ENCODE data around the gene HBA1.
"Not testable (repeated sequence)": the region's sequence is repeated elsewhere in the genome, so short reads cannot be mapped to it uniquely, and the experiment has no call there.

HBA1 gene

GRCh38 chr16:160242-160641 lies 16.2 kb upstream of the HBA1 start:
- not testable (repeated sequence) for DNase-seq (ENCODE audit: low spot score)

- no peak for DNase-seq (ENCODE audit: low spot score)
Observed at GRCh38 chr16:160691-161190, 15.7 kb upstream of the HBA1 start.

- DNase-seq (ENCODE audit: low spot score) = no peak
Observed at GRCh38 chr16:162271-162991, 14.0 kb upstream of the HBA1 start.

DNA sequence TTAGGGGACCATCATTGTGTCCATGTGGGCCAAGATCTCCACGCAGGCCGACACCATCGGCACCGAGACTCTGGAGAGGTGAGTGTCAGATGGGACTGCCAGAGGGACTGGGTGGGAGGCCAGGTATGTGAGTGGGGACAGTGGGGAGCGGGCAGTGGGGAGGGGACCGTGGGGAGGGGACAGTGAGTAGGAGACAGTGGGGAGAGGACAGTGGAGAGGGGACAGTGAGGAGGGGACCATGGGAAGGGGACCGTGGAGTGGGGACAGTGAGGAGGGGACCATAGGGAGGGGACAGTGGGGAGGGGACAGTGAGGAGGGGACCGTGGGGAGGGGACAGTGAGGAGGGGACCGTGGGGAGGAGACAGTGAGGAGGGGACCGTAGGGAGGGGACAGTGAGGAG lies 13.3 kb upstream of the HBA1 start:
- DNase-seq (ENCODE audit: low spot score) = not testable (repeated sequence)

GRCh38 chr16:163696-164095 lies 12.8 kb upstream of the HBA1 start:
- DNase-seq (ENCODE audit: low spot score) = not testable (repeated sequence)

DNA sequence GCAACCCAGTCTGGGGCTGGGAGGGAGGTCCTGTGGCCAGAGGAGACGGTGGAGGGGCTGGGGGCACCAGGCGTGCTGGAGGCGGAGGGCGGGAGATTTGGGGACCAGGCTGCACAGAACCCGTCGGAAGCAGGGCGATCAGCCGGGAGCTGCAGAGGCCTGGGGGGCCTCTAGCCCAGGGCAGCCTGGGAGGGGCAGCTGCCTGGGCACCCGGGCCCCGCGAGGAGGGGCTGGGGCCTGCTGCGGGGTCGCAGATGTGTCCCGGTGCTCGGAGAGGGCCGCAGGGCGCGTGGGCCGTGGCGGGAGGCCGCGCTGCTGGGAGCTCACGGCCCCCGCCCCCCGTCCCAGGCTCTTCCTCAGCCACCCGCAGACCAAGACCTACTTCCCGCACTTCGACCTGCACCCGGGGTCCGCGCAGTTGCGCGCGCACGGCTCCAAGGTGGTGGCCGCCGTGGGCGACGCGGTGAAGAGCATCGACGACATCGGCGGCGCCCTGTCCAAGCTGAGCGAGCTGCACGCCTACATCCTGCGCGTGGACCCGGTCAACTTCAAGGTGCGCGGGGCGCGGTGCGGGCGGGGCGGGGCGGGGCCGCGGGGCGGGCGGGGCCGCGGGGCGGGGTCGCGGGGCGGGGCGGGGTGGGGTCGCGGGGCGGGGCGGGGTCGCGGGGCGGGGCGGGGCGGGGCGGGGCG lies 12.2 kb upstream of the HBA1 start:
- DNase-seq (ENCODE audit: low spot score) = not testable (repeated sequence)

GRCh38 chr16:164827-165538 lies 11.5 kb upstream of the HBA1 start:
- no peak for DNase-seq (ENCODE audit: low spot score)

DNA sequence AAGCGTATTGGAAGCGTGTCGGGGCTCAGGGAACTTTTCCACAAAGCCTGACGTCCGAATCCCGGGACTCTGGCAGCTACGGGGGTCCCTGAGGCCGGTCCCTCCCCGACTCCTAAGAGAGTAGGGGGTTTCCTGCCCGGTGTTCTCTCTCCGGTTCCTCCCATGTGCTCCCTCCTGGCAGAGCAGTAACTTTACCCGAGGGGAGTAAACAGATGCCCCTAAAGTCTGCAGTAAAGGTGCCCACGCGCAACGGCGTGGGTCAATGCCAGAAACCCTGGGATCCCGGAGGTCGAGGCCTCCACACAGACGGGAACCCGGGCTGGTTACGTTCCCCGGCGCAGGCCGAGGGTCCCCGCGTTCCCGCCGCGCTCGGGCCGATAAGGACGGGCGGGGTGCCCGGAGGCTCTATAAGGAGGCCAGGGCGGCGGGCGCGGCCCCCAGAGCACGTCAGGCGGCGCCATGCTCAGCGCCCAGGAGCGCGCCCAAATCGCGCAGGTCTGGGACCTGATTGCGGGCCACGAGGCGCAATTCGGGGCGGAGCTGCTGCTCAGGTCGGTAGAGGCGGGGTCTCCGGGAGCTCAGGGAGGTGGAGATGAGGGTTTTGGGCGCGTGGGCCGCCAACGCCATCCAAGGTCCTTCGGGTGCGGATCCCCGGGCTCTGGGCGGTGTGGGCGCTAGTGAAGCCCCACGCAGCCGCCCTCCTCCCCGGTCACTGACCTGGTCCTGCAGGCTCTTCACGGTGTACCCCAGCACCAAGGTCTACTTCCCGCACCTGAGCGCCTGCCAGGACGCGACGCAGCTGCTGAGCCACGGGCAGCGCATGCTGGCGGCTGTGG lies 10.7 kb upstream of the HBA1 start, which contains the start of gene HBM:
TSS of gene HBM (plus strand) at position 440 of the 836 bp plus-strand sequence. CDS start at position 460, 20 bp downstream.
- no peak for DNase-seq (ENCODE audit: low spot score)

- DNase-seq (ENCODE audit: low spot score) = no peak
Observed at GRCh38 chr16:166375-167121, 9.9 kb upstream of the HBA1 start.

DNA sequence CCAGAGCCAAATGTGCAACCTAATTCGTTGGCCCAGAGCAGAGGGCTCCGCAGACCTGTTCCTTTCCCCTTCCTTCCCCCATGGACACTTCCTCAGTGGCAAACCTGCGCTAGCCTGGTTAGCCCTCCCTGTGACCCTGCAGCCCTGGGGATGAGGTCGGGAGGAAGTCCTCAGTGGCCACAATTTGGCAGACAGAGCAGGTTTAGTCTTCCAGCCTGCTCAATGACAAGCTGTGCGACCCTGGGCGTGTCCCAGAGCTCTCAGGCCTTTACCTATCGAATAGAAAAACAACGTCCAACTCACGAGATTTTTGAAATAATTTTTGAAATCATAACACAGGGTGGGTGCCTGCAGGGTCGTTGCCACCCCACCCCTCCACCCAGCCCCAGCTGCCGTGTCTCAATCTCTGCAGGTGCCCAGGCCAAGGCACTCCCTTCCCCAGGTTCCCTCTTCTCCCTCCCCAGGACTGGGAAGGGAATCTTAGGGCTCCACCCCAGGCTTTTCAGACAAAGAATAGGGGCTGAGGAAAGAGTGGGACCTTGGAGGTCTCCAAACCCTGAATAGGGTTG lies 9.3 kb upstream of the HBA1 start:
- no peak for DNase-seq (ENCODE audit: low spot score)

- no peak for DNase-seq (ENCODE audit: low spot score)
Observed at GRCh38 chr16:168424-168823, 8.1 kb upstream of the HBA1 start.

DNA sequence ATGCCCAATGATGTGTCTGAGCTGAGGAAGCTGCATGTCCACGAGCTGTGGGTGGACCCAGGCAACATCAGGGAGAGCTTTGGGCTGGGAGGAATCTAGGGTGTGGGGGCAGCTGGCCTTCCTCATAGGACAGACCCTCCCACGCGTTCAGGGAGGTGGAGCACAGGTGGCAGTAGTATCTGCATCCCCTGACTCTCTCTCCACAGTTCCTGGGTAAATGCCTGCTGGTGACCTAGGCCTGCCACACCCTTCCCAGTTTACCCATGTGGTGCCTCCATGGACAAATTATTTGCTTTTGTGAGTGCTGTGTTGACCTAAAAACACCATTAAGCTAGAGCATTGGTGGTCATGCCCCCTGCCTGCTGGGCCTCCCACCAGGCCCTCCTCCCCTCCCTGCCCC lies 7.5 kb upstream of the HBA1 start:
- DNase-seq (ENCODE audit: low spot score) = no peak

DNA sequence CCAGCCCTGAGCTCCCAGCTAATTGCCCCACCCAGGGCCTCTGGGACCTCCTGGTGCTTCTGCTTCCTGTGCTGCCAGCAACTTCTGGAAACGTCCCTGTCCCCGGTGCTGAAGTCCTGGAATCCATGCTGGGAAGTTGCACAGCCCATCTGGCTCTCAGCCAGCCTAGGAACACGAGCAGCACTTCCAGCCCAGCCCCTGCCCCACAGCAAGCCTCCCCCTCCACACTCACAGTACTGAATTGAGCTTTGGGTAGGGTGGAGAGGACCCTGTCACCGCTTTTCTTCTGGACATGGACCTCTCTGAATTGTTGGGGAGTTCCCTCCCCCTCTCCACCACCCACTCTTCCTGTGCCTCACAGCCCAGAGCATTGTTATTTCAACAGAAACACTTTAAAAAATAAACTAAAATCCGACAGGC lies 6.4 kb upstream of the HBA1 start:
- DNase-seq (ENCODE audit: low spot score) = peak; percentile 11

DNA sequence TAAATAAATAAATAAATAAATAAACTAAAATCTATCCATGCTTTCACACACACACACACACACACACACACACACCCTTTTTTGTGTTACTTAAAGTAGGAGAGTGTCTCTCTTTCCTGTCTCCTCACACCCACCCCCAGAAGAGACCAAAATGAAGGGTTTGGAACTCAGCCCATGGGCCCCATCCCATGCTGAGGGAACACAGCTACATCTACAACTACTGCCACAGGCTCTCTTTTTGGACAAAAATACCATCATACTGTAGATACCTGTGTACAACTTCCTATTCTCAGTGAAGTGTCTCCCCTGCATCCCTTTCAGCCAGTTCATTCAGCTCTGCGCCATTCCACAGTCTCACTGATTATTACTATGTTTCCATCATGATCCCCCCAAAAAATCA lies 5.7 kb upstream of the HBA1 start:
- DNase-seq (ENCODE audit: low spot score) = no peak

- DNase-seq (ENCODE audit: low spot score) = not testable (repeated sequence)
Observed at GRCh38 chr16:172374-172941, 4.0 kb upstream of the HBA1 start, which contains the start of gene HBA2. HBA2 (plus strand) TSS chr16:172876; CDS start chr16:172913, 37 bp downstream.

DNA sequence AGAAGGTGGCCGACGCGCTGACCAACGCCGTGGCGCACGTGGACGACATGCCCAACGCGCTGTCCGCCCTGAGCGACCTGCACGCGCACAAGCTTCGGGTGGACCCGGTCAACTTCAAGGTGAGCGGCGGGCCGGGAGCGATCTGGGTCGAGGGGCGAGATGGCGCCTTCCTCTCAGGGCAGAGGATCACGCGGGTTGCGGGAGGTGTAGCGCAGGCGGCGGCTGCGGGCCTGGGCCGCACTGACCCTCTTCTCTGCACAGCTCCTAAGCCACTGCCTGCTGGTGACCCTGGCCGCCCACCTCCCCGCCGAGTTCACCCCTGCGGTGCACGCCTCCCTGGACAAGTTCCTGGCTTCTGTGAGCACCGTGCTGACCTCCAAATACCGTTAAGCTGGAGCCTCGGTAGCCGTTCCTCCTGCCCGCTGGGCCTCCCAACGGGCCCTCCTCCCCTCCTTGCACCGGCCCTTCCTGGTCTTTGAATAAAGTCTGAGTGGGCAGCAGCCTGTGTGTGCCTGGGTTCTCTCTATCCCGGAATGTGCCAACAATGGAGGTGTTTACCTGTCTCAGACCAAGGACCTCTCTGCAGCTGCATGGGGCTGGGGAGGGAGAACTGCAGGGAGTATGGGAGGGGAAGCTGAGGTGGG lies 3.1 kb upstream of the HBA1 start:
- not testable (repeated sequence) for DNase-seq (ENCODE audit: low spot score)

DNA sequence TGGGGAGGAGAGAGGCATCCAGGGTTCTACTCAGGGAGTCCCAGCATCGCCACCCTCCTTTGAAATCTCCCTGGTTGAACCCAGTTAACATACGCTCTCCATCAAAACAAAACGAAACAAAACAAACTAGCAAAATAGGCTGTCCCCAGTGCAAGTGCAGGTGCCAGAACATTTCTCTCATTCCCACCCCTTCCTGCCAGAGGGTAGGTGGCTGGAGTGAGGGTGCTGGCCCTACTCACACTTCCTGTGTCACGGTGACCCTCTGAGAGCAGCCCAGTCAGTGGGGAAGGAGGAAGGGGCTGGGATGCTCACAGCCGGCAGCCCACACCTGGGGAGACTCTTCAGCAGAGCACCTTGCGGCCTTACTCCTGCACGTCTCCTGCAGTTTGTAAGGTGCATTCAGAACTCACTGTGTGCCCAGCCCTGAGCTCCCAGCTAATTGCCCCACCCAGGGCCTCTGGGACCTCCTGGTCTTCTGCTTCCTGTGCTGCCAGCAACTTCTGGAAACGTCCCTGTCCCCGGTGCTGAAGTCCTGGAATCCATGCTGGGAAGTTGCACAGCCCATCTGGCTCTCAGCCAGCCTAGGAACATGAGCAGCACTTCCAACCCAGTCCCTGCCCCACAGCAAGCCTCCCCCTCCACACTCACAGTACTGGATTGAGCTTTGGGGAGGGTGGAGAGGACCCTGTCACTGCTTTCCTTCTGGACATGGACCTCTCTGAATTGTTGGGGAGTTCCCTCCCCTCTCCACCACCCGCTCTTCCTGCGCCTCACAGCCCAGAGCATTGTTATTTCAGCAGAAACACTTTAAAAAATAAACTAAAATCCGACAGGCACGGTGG lies 2.3 kb upstream of the HBA1 start:
- not testable (repeated sequence) for DNase-seq (ENCODE audit: low spot score)

GRCh38 chr16:175011-175949 lies 1.2 kb upstream of the HBA1 start:
- no peak for DNase-seq (ENCODE audit: low spot score)

Data from kidney capillary endothelial cell (primary cell).